Prostate gland (tissue), 2 donors: ENCODE results near the gene ATP10B. TPM values are rescaled to one million over a fixed set of nuclear protein-coding genes. Genes with fewer than 3 reads are reported as not detected.

ENCODE experiments used
- DNase-seq: peaks from one replicate; pipeline ENCODE4 v3.0.0-alpha.2; 2019; ENCODE audit warnings: low spot score
- H3K27ac ChIP-seq, 2 donors: fragments of 200-600 bp; sonication (generic); 2 replicates each; pipeline ENCODE4 v1.5.1; 2017 to 2019
- H3K27me3 ChIP-seq: fragments of 200-600 bp; sonication (generic); replicated peaks from 2 replicates; pipeline ENCODE4 v1.5.1; 2019; ENCODE audit not compliant: insufficient read depth
- H3K36me3 ChIP-seq, 2 donors: fragments of 200-600 bp; sonication (generic); 1 replicate in 1 of 2; 2 replicates in 1 of 2; pipeline versions ENCODE4 v1.5.1 to v1.8.1; 2017 to 2019
- H3K4me1 ChIP-seq: fragments of 200-600 bp; sonication (generic); replicated peaks from 2 replicates; pipeline ENCODE4 v1.5.1; 2019
- H3K4me3 ChIP-seq, 2 donors: fragments of 200-600 bp; sonication (generic); 2 replicates each; pipeline ENCODE4 v1.5.1; 2017 to 2019
- H3K9me3 ChIP-seq: fragments of 200-600 bp; sonication (generic); 2 replicates; pipeline ENCODE4 v1.5.1; 2017
- POLR2A ChIP-seq: fragments of 450-650 bp; IDR thresholded peaks from one replicate; pipeline ENCODE4 v1.6.1; 2016; ENCODE audit warnings: antibody characterized with exemption, mild to moderate bottlenecking
- POLR2AphosphoS5 ChIP-seq: sonication (generic); formaldehyde crosslinking; IDR thresholded peaks from one replicate; pipeline ENCODE4 v1.6.1; 2017; ENCODE audit warnings: antibody characterized with exemption
- WGBS: methylation state at CpG from one replicate; pipeline ENCODE4 v1.1.5; 2018; 5-methylcytosine and 5-hydroxymethylcytosine counted together
- intact Hi-C: fragments of 100-400 bp; cut with DNase I; formaldehyde crosslinking; loops from one replicate; pipeline ENCODE4 v1.14.2; 2022
- total RNA-seq, 2 donors: library from RNA; depleted of rRNA; stranded (reverse); fragments of >200 nt; gene quantifications; one replicate each; pipeline ENCODE4 v1.1.0, GENCODE V29; 2016
- TF ChIP-seq, protein P1 (sequence below), 4 experiments: fragments of 200-600 bp in 2 of 4; fragments of 450-650 bp in 2 of 4; sonication (generic) in 2 of 4; IDR thresholded peaks; 1 replicate in 3 of 4; 2 replicates in 1 of 4; pipeline ENCODE4 v1.5.1; 2016 to 2019; ENCODE audit warnings: antibody characterized with exemption in 4 of 4, mild to moderate bottlenecking in 2 of 4, moderate library complexity in 2 of 4

The ATP10B gene
- total RNA-seq, 2 donors from 2014 or later: 0.74 TPM; not detected in 1

GRCh38 chr5:160618286-160618685 is 233.7 kb downstream of the ATP10B start:
- H3K27me3 ChIP-seq: no peaks in the 10 kb centered on the region
- 45% methylated on average over 1 of the region's 1 CpG for WGBS
- H3K36me3 ChIP-seq: no peaks in the 10 kb centered on the region
- H3K9me3 ChIP-seq: no peaks in the 10 kb centered on the region
- H3K27ac ChIP-seq: no peak overlapping the region
- no peak overlapping the region for H3K4me3 ChIP-seq
- TF ChIP-seq POLR2A: no peak
- no peak for TF ChIP-seq POLR2AphosphoS5
- TF ChIP-seq, protein P1, sequence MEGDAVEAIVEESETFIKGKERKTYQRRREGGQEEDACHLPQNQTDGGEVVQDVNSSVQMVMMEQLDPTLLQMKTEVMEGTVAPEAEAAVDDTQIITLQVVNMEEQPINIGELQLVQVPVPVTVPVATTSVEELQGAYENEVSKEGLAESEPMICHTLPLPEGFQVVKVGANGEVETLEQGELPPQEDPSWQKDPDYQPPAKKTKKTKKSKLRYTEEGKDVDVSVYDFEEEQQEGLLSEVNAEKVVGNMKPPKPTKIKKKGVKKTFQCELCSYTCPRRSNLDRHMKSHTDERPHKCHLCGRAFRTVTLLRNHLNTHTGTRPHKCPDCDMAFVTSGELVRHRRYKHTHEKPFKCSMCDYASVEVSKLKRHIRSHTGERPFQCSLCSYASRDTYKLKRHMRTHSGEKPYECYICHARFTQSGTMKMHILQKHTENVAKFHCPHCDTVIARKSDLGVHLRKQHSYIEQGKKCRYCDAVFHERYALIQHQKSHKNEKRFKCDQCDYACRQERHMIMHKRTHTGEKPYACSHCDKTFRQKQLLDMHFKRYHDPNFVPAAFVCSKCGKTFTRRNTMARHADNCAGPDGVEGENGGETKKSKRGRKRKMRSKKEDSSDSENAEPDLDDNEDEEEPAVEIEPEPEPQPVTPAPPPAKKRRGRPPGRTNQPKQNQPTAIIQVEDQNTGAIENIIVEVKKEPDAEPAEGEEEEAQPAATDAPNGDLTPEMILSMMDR (IDR thresholded peaks at IDR 0.05): no peak
- no peak for DNase-seq
- intact Hi-C loops: no loop called here
- H3K4me1 ChIP-seq: no peaks in the 10 kb centered on the region

- H3K27ac ChIP-seq: no peak overlapping the region
- no peaks in the 10 kb centered on the region for H3K27me3 ChIP-seq
- H3K4me3 ChIP-seq: no peak overlapping the region
- 88% methylated on average over 4 of the region's 4 CpGs for WGBS
- H3K9me3 ChIP-seq: no peaks in the 10 kb centered on the region
- H3K4me1 ChIP-seq: no peaks in the 10 kb centered on the region
- intact Hi-C loops: no loop called here
- DNase-seq: no peak
- TF ChIP-seq, protein P1 (IDR thresholded peaks at IDR 0.05): no peak
- TF ChIP-seq POLR2AphosphoS5 (no peak), POLR2A (no peak)
- H3K36me3 ChIP-seq: no peaks in the 10 kb centered on the region
Observed at GRCh38 chr5:160616712-160617497, 235.1 kb downstream of the ATP10B start.

DNA sequence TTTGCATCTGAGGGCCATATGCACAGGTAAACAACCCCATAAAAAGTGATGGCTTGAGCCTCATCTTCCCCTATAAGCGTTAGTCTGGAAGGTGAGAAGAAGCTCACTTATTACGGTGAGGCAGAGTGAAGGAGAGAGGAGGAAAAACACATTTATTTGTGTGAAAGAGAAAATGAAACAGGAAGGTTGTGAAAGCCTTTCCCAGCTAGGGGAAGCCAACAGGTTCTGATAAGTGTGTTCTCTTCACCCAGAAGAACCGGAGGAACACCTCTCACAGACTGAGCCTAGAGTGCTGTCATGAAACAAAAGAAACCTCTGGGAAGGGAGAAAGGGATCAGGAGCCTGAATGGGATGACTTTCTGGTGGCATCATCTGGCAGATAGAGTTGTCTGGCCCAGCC is 237.9 kb downstream of the ATP10B start:
- no peak overlapping the region for H3K27ac ChIP-seq
- H3K36me3 ChIP-seq: no peaks in the 10 kb centered on the region
- WGBS: 77% methylated on average over 3 of the region's 3 CpGs
- no peak for TF ChIP-seq POLR2A
- TF ChIP-seq, protein P1 (IDR thresholded peaks at IDR 0.05): no peak
- no peak for TF ChIP-seq POLR2AphosphoS5
- intact Hi-C loops: no loop called here
- no peaks in the 10 kb centered on the region for H3K27me3 ChIP-seq
- DNase-seq: no peak
- no peaks in the 10 kb centered on the region for H3K9me3 ChIP-seq
- no peaks in the 10 kb centered on the region for H3K4me1 ChIP-seq
- H3K4me3 ChIP-seq: no peak overlapping the region

GRCh38 chr5:160605266-160605665 is 246.7 kb downstream of the ATP10B start:
- Histone ChIP-seq H3K27ac (no peak overlapping the region), H3K36me3 (no peaks in the 10 kb centered on the region), H3K4me1 (no peaks in the 10 kb centered on the region), H3K4me3 (no peak overlapping the region), H3K9me3 (no peaks in the 10 kb centered on the region), H3K27me3 (no peaks in the 10 kb centered on the region)
- WGBS: 28% methylated on average over 2 of the region's 2 CpGs
- intact Hi-C loops: no loop called here
- TF ChIP-seq, protein P1 (IDR thresholded peaks at IDR 0.05): no peak
- no peak for TF ChIP-seq POLR2A
- no peak for TF ChIP-seq POLR2AphosphoS5
- DNase-seq: no peak

DNA sequence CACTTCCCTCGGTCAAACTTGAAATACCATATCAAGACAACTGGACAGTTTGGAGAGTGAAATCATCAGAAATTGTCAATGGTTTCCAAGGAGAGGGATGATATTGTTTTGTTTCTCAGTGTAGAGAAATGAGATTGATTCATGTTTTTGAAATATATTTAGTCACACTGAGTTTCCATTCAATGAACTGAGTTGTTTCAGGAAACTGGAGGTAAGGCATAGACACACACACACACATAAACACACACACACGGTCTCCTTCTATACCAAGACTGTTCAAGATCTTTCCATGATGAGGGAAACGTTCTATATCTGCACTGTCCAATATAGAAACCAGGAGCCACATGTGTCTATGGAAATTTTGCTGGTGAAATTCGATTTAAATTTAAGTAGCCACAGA is 247.5 kb downstream of the ATP10B start:
- intact Hi-C loops: no loop called here

More for the DNA sequence above, 247.5 kb downstream of the ATP10B start:
- Histone ChIP-seq H3K4me1 (no peaks in the 10 kb centered on the region), H3K36me3 (no peaks in the 10 kb centered on the region), H3K4me3 (no peak overlapping the region), H3K27ac (no peak overlapping the region), H3K9me3 (no peaks in the 10 kb centered on the region), H3K27me3 (no peaks in the 10 kb centered on the region)
- TF ChIP-seq POLR2A (no peak), POLR2AphosphoS5 (no peak)
- TF ChIP-seq, protein P1 (IDR thresholded peaks at IDR 0.05): no peak
- no peak for DNase-seq
- 82% methylated on average over 4 of the region's 4 CpGs for WGBS
